HG03571 (cell line): ENCODE data around the gene ATAD3B.
"Not testable (repeated sequence)": the region's sequence is repeated elsewhere in the genome, so short reads cannot be mapped to it uniquely, and the experiment has no call there.

Experiments
- ATAC-seq: cut with Tn5 transposase; IDR thresholded peaks from one replicate; pipeline ENCODE4 v1.9.1; 2021; ENCODE audit not compliant: unreplicated experiment

ATAD3B gene

GRCh38 chr1:1477206-1477605 is 5.6 kb downstream of the ATAD3B start:
- ATAC-seq, result no peak

DNA sequence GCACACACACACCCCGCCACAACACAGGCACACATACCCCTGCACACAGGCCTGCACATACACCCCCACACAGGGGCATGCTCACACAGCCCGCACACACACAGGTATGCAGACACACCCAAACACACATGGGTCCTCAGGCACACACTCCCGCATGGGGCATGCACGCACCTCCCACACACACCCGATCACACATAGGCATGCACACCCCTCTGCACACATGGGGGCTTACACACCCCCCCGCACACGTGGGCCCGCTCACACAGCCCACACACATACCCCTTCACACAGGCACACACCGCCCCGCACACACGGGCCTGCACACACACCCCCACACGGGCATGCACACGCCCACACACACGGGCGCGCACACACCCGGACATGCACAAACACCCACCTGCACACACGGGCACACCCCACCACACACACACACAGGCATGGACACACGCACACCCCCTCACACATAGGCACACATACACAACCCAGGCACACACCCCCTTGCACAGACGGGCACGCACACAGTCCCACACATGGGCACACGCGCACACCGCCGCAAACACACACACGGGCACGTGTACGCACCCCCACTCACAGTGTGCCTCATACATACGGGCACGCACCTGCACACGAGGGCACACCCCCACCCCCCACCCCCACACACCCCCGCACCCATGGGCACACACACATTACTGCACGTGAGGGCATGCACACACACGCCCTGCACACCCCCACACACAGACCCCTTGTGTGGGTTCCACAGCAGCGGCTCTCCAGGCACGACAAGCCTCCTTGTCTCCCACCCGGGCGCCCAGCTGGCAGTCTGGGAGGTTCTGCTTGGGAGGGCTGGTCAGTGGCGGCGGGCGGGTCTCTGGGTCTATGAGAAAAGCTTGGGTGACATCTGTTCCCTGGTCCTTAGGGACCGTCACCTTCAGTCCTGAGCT is 8.3 kb downstream of the ATAD3B start:
- no peak for ATAC-seq

GRCh38 chr1:1480488-1480867 is 8.9 kb downstream of the ATAD3B start:
- ATAC-seq, result not testable (repeated sequence)

- ATAC-seq, result not testable (repeated sequence)
Measured at GRCh38 chr1:1481811-1482210, 10.2 kb downstream of the ATAD3B start.

DNA sequence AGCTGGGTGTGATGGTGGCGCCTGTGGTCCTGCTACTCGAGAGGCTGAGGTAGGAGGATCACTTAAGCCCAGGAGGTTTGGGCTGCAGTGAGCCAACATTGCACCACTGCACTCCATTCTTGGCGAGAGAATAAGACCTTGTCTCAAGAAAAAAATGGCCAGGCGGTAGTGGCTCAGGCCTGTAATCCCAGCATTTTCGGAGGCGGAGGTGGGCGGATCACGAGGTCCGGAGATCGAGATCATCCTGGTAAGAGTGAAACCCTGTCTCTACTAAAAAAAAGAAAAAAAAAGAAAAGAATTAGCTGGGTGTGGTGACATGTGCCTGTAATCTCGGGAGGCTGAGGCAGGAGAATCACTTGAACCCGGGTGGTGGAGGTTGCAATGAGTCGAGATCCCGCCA is 11.3 kb downstream of the ATAD3B start:
- ATAC-seq, result no peak

DNA sequence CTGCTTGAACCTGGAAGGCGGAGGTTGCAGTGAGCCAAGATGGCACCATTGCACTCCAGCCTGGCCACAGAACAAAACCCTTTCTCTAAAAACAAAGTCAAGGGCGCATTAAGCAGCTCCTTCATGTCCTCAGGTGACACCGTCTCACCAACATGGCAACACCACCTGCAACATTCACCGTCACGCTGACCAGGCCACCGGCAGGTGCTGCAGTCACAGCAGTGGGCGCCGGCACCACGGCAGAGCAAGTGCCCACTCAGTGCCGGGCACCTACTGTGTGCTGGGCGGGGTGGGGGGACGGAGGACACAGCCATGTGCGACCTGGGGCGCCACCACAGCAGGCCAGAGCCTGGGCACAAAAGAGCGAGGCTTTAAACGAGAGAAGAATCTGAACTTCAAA is 12.1 kb downstream of the ATAD3B start:
- ATAC-seq, result no peak

- not testable (repeated sequence) for ATAC-seq
Measured at GRCh38 chr1:1484976-1485750, 13.6 kb downstream of the ATAD3B start.

- ATAC-seq, result not testable (repeated sequence)
Measured at GRCh38 chr1:1485755-1486317, 14.3 kb downstream of the ATAD3B start.

DNA sequence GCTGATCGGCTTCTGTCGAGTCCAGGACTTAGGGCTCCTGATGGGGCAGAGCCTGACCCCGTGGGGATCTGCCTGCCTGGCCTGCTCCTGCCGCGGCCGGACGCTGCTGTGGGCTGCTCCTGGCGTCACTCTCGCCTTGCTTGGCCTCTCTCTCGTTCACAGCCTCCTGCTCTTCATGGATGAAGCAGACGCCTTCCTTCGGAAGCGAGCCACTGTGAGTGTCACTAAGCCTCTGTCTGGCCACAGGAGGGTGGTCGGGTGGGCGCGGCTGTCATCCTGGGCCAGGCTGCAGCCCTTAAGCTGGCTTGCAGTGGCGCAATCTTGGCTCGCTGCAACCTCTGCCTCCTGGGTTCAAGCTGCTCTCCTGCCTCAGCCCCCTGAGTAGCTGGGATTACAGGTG is 16.1 kb downstream of the ATAD3B start:
- no peak for ATAC-seq

DNA sequence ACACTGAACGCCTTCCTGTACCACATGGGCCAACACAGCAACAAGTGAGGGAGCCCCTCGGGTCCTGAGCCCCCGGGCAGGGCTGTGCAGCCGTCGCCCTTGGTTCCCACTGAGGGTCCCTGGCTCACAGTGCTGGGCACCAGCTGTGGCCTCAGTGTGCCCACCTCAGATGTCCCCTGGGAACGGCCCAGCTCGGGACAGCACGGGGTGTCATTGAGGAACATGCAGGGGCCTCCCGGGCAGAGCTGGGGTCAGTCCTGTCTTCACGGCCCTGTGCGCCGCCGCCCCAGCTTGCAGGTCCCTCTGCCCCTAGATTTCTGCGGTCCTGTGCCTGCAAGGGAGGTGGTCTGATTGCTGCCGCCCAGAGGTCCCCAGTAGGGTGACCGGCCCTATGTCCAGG is 17.7 kb downstream of the ATAD3B start:
- no peak for ATAC-seq

DNA sequence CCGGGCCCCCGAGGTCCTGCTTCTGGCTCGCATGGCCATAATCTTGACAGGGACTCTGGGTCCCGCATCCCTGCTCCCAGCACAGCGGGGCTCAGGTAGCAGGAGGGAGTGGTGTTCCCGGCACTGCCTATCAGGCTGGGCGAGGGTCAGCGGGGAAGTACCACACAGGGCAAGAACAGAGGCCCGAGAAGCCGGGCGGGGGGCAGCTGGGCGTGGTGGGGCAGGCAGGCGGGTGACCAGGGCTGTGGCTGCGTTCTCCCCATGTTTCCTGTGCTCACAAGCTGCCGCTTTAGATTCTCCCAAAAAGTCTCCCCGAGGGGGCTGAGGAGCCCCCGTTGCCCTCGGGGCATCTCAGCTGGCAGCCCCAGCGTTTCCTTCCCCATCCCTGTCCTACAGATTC is 18.3 kb downstream of the ATAD3B start:
- no peak for ATAC-seq

DNA sequence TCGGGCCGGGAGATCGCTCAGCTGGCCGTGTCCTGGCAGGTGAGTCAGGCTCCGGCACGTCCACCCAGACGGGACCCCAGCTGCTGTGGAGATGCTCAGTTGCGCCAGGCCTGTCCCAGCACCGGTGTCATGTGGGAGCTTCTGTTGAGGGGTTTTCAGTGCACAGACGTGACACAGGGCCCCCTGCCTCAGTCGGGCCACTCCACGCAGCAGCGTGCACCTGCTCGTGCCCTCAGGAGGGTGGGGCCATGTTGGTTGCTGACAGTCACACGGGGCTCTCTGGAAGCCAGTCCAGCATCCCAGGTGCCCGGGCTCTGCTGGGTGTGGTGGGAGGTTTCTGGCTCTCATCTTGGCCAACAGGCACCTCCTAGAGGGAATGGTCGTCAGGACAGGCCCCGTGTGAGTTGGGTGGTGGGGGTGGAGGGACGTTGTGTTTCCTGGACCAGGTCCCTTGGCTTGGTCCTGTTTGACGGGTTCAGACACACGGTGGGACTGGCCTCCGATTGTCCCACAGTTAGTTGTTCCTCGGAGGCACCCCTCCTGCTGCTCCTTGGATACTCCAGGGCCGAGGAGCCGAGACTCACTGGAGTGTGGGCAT is 19.2 kb downstream of the ATAD3B start:
- no peak for ATAC-seq

- ATAC-seq, result no peak
Measured at GRCh38 chr1:1491601-1492000, 20.0 kb downstream of the ATAD3B start.

GRCh38 chr1:1494311-1494710 is 22.7 kb downstream of the ATAD3B start:
- ATAC-seq, result not testable (repeated sequence)

GRCh38 chr1:1495461-1495975 is 24.0 kb downstream of the ATAD3B start:
- not testable (repeated sequence) for ATAC-seq

DNA sequence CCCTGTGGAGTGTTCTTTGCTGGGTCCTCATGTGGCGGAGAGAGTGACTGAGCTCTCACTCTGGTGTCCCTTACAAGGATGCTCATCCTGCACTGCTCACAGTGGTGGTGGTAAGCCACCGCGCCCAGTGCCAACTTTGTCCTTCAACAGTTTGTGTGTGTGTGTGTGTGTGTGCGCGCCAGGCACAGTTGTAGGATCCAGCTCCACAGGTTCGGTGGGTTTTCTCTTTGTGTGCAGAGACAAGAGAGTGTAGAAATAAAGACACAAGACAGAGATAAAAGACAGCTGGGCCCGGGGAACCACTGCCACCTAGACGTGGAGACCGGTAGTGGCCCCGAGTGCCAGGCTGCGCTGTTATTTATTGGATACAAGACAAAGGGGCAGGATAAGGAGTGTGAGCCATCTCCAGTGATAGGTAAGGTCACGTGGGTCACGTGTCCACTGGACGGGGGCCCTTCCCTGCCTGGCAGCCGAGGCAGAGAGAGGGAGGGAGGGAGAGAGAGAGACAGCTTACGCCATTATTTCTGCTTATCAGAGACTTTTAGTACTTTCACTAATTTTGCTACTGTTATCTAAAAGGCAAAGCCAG is 33.3 kb downstream of the ATAD3B start:
- ATAC-seq, result not testable (repeated sequence)

DNA sequence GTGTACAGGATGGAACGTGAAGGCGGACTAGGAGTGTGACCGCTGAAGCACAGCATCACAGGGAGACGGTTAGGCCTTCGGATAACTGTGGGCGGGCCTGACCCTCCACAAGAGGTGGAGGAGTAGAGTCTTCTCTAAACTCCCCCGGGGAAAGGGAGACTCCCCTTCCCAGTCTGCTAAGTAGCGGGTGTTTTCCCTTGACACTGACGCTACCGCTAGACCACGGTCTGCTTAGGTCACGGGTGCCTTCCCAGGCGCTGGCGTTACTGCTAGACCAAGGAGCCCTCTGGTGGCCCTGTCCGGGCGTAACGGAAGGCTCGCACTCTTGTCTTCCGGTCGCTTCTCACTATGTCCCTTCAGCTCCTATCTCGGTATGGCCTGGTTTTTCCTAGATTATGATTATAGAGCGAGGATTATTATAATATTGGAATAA is 33.8 kb downstream of the ATAD3B start:
- ATAC-seq, result not testable (repeated sequence)

GRCh38 chr1:1505801-1506200 is 34.2 kb downstream of the ATAD3B start:
- not testable (repeated sequence) for ATAC-seq

DNA sequence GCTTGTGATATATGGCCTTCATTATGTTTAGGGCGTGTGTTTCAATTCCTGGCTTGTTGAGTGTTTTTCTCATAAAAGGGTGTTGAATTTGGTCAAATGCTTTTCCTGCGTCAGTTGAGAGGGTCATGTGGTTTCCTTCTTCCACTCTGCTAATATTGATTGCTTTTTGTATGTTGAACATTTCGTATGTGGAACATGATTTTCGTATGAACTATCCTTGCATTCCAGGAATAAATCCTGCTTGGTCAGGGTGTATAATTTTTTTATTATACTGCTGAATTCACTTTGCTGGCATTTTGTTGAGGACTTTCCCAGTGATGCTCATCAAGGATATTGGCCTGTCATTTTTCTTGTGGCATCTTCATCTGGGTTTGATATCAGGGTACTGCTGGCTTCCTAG is 35.7 kb downstream of the ATAD3B start:
- no peak for ATAC-seq

DNA sequence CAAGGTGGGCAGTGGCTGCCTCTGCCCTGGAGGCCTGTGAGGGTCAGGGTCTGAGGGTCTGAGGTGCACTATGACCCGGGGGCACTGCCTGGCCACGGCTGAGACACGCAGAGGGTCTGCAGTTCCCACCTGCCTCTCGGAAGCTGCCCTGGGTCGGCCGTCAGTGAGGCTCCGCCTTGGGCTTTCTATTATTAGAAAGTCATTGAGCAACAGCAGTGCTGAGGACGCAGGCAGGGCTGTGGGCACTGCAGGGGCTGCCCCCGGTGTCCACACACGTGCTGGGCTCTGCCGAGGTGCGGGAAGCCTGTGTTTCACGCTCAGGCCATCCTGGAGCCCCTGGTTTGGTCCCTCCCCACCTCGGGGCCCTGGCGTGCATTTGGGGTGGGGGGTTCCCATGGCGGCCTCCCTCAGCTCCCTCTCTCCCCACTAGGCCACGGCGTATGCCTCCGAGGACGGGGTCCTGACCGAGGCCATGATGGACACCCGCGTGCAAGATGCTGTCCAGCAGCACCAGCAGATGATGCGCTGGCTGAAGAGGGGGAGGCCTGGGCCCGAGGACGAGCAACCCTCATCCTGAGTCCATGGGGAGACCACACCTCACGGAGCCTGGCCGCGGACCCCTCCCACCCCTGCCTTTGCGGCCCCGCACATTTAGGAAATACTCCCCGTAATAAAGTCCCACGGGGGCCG is 37.4 kb downstream of the ATAD3B start:
- not testable (repeated sequence) for ATAC-seq
